GM21619 (cell line): ENCODE measurements around the gene BRSK1.

ENCODE experiments used
- ATAC-seq: cut with Tn5 transposase; IDR thresholded peaks from one replicate; pipeline ENCODE4 v1.9.1; 2021; ENCODE audit not compliant: unreplicated experiment

Gene BRSK1

DNA sequence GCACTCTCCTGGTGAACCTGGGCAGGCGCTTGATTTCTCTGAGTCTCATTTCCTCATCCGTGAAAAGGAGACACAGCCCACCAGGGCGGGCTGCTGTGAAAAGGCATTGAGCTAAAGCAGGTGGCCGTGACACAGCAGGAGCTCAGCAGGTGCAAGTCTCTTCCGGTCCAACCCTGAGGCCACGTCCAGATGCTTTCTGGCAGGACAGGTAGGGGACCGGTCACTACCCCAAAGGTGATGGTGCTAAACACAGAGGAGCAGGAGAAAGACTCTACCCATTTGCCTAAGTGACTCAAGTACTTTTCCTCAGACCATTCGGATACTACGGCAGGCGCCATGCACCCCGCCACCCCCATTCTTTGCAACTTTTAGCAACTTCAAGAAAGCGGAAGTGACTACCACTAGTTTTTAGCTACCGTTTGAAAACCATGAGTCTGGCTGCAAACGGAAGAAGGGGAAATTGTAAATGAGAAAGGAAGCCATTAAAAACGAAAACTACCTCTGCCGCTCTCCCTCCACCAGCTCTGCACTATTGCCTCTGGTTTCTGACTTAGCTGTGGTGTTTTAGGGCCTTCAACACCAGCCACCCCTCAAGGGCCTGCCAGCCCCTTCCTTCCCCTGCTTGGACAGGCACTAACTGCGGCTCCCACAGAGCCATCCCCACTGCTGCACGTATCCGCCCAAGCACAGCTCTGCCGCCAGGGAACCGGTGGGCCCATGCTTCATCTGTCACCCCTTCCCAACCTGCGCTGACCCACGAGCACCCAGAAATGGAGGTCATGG is 29.8 kb upstream of the BRSK1 start:
- peak; percentile 42 for ATAC-seq

DNA sequence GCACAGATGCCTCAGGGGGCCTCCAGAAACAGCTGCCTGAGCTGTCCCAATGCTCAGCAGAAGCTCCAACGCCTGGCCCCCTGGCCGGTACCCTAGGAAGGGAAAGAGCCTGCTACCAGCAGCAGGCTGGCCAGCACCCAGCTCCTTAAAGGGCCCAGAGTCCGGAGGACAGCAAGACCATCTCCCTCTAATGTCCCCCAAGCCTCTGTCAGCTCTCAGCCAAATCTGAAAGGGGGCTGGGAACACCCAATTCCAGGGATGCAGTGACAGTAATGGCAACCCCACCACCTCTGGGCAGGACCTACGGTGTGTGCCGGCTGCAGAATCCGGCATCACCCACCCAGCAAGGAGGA is 29.2 kb upstream of the BRSK1 start:
- ATAC-seq = no peak

DNA sequence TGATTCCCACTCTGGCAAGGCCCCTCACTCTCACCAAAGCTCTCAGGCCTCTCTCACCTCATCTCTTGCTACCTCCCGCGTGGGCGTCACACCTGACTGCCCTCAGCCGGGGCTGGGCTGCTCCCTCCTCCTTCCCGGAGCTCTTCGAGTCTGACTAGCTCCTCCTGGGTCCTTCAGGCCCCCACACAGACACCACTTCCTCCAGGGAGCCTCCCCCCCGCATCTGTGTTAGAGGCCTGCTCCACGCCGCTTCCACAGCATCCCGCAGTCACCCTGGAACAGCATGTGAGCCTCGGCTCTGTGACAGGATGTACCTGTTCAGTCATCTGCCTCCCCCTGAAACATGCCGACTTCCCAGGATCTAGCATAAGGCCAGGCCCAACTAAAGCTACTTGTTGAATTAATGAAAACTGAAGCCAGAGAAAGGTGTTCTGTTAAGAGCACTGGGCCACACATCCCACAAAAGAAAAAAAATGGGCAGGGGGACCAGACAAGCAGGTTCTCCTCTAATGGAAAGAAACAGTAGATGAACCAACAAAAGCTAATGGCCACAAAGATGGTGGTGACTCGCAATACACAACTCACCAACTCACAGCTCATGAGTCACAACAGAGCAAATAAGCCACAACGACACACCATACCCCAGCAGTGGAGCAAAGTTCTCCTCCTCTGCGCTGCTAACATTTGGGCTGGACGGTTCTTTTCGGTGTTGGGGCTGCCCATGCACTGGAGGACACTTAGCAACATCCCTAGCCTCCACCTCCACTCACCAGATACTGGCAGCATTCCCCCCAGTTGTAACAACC is 28.0 kb upstream of the BRSK1 start:
- no peak for ATAC-seq

DNA sequence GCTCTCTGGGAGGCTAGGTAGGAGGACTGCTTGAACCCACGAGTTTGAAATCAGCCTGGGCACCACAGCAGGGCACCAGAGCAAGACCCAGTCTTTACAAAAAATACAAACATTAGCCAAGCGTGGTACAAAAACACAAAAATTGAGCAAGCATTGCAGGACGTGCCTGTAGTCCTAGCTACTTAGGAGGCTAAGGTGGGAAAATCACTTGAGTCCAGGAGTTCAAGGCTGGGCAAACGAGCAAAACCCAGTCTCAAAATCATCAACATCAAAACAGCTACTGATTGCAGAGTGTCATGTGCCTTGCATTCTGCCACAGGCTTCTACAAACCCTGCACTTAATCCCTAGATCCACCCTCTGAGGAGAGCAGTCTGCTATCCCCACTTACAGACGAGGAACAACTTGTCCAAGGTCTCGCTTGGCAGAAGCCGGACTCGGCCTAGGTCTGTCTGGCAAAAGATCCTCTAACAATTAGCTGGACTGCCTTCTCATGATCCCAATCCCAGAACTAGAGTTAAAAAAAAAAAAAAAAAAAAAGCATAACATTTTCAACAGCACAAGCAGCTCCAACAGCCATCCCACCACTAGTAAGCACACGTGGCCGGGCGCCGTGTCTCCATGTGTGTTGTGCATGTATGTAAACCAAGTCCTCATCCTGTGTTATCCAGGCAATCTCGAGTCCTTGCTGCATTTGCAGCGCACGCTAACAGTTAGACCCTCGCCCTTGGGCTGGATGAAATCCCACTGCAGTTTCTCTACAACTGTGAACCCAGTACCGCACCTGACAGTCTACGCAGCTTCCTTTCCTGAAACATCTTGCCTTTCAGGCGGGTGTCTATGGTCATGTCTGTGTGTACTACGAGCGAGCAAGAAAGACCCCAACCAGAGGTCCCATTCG is 27.0 kb upstream of the BRSK1 start:
- ATAC-seq = no peak

GRCh38 chr19:55257461-55258420 is 26.1 kb upstream of the BRSK1 start:
- no peak for ATAC-seq

DNA sequence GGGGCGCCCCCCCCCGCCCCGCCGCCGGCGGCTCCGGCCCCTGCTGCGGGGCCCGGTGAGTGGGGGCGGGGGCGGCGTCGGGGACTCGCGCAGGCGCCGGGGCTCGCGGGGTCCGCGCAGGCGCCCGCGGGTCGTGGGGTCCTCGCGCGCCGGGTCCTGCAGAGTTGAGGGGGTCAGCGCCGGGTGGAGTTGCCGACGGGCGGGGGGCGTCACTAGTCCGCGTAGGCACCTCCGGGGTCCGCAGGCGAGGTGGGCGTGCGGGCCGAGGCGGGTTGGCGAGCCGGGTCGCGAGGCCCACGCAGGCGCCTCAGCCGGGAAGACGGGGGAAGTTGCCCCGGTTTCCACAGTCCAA is 25.3 kb upstream of the BRSK1 start:
- ATAC-seq = peak; percentile 7

GRCh38 chr19:55258828-55259539 is 24.8 kb upstream of the BRSK1 start, which contains the start of gene PPP6R1:
Gene PPP6R1, minus strand, starts transcription at chr19:55259017. Its CDS starts 11,914 bp downstream, at chr19:55247103.
- ATAC-seq = peak; percentile 65

GRCh38 chr19:55259540-55260210 is 24.1 kb upstream of the BRSK1 start:
- ATAC-seq = no peak

- no peak for ATAC-seq
These were observed 22.1 kb upstream of the BRSK1 start for GRCh38 chr19:55261671-55262126.

DNA sequence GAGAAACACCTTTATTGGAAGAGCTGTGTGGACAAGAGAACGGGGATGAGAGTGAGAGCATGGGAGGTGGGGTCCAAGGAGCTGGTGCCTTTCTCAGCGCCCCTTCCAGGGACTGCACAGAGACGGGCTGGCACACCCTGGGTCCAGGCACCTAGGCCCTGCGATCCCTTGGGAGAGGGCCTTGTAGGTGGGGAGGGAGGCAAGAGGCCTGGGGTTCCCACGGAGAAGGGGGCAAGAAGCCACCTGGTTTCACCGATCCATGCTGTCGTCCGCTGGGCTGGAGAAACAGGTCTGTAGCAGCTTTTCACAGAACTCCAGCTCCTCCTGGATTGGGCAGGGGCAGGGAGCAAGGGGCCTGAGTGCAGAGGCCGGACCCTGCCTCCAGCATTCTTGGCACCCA is 21.4 kb upstream of the BRSK1 start:
- ATAC-seq = no peak

- ATAC-seq = no peak
These were observed 19.3 kb upstream of the BRSK1 start for GRCh38 chr19:55264531-55264930.

- ATAC-seq = no peak
These were observed 18.6 kb upstream of the BRSK1 start for GRCh38 chr19:55265173-55265572.

GRCh38 chr19:55265723-55266386 is 17.9 kb upstream of the BRSK1 start:
- no peak for ATAC-seq

GRCh38 chr19:55266404-55266803 is 17.4 kb upstream of the BRSK1 start:
- no peak for ATAC-seq

DNA sequence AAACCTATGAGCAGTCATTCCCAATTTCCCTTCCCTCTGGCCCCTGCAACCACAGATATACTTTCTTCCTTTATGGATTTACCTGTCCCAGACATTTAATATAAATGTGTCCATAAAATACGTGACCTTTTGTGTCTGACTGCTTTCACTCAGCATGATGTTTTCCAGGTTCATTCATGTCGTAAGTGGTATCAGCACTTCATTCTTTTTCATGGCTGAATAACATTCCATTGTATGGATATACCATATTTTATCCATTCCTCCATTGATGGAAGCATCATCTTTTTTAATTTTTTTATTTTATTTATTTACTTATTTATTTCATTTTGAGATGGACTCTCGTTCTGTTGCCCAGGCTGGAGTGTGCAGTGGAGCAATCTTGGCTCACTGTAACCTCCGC is 17.0 kb upstream of the BRSK1 start:
- no peak for ATAC-seq

DNA sequence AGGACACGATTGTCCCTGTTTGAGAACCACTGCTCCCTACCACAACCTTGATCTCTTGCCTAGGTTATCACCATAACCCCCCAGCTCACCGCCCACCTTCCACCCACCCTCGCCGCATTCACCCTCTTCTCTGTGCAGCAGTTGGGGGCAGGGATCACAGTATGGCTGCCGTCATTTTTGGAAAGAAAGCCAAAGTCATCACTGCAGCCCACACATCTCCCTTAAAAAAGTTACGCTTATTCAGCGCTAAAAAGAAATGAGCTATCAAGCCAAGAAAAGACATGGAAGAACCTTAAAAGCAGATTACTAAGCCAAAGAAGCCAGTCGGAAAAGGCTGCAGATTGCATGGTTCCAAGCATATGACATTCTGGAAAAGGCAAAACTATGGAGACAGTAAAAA is 14.5 kb upstream of the BRSK1 start:
- ATAC-seq = no peak

GRCh38 chr19:55270172-55270942 is 13.4 kb upstream of the BRSK1 start:
- no peak for ATAC-seq

- ATAC-seq = no peak
These were observed 11.7 kb upstream of the BRSK1 start for GRCh38 chr19:55272142-55272541.
